Measurements from ENCODE around the gene OR7D2. TPM values are rescaled to one million over a fixed set of nuclear protein-coding genes. Genes with fewer than 3 reads are reported as not detected.

The OR7D2 gene
- total RNA-seq, 1 donor from 2014 or later: 1.4 TPM

GRCh38 chr19:9166846-9167245 lies 11.9 kb upstream of the OR7D2 start:
- Histone ChIP-seq H3K79me2 (ENCODE audit: low read depth) (no peaks in the 10 kb centered on the region), H3K4me1 (no peaks in the 10 kb centered on the region), H3F3A (ENCODE audit: low read depth) (no peaks in the 10 kb centered on the region), H4K20me1 (ENCODE audit: low read depth) (no peaks in the 10 kb centered on the region), H3K4me2 (no peak overlapping the region), H2AFZ (replicated peaks) (no peak overlapping the region), H3K36me3 (peaks cover 13% of the 10 kb centered on the region), H3K4me3 (no peak overlapping the region), H3K27me3 (no peaks in the 10 kb centered on the region), H3K27ac (no peak overlapping the region), H3K9me3 (ENCODE audit: low read depth) (no peaks in the 10 kb centered on the region), H3K9ac (no peak overlapping the region)
- H3K36me3 Mint-ChIP-seq: peaks cover 34% of the 10 kb centered on the region
- peaks cover 21% of the 10 kb centered on the region for H3K9me3 Mint-ChIP-seq
- no peaks in the 10 kb centered on the region for H3K4me1 Mint-ChIP-seq
- no peak for DNase-seq (ENCODE audit: low spot score)
- no peak for TF ChIP-seq EZH2phosphoT487 (IDR thresholded peaks at IDR 0.05)
- no peak for TF ChIP-seq CTCF (IDR thresholded peaks at IDR 0.05)
- no peak for TF ChIP-seq EZH2 (IDR thresholded peaks at IDR 0.05)
- H3K4me3 Mint-ChIP-seq: no peak overlapping the region
- no peak overlapping the region for H3K27ac Mint-ChIP-seq
- H3K27me3 Mint-ChIP-seq (ENCODE audit: insufficient read depth, low read depth): peaks cover 5% of the 10 kb centered on the region

GRCh38 chr19:9171393-9171991 lies 7.3 kb upstream of the OR7D2 start:
- no peak overlapping the region for H3K27ac ChIP-seq
- H3K4me3 Mint-ChIP-seq: no peak overlapping the region
- TF ChIP-seq EZH2 (IDR thresholded peaks at IDR 0.05): no peak
- no peak for TF ChIP-seq CTCF (IDR thresholded peaks at IDR 0.05)
- no peak for TF ChIP-seq EZH2phosphoT487 (IDR thresholded peaks at IDR 0.05)
- H3K4me3 ChIP-seq: no peak overlapping the region
- H3K4me1 ChIP-seq: no peaks in the 10 kb centered on the region
- H3K27me3 Mint-ChIP-seq (ENCODE audit: insufficient read depth, low read depth): peaks cover 3% of the 10 kb centered on the region
- no peak overlapping the region for H3K27ac Mint-ChIP-seq
- no peaks in the 10 kb centered on the region for H3K36me3 ChIP-seq
- H2AFZ ChIP-seq (replicated peaks): no peak overlapping the region
- H3K9me3 Mint-ChIP-seq: peaks cover 20% of the 10 kb centered on the region
- no peaks in the 10 kb centered on the region for H4K20me1 ChIP-seq (ENCODE audit: low read depth)
- H3K9ac ChIP-seq: no peak overlapping the region
- peaks cover 14% of the 10 kb centered on the region for H3K36me3 Mint-ChIP-seq
- H3K4me2 ChIP-seq: no peak overlapping the region
- no peaks in the 10 kb centered on the region for H3K27me3 ChIP-seq
- no peaks in the 10 kb centered on the region for H3K79me2 ChIP-seq (ENCODE audit: low read depth)
- no peak for DNase-seq (ENCODE audit: low spot score)
- no peaks in the 10 kb centered on the region for H3F3A ChIP-seq (ENCODE audit: low read depth)
- H3K4me1 Mint-ChIP-seq: no peaks in the 10 kb centered on the region
- H3K9me3 ChIP-seq (ENCODE audit: low read depth): no peaks in the 10 kb centered on the region

- Histone ChIP-seq H3K79me2 (ENCODE audit: low read depth) (no peaks in the 10 kb centered on the region), H3K4me2 (no peak overlapping the region), H3K27me3 (no peaks in the 10 kb centered on the region), H3K9me3 (ENCODE audit: low read depth) (no peaks in the 10 kb centered on the region), H3K9ac (no peak overlapping the region), H3F3A (ENCODE audit: low read depth) (no peaks in the 10 kb centered on the region), H4K20me1 (ENCODE audit: low read depth) (no peaks in the 10 kb centered on the region), H3K4me1 (no peaks in the 10 kb centered on the region), H2AFZ (replicated peaks) (no peak overlapping the region), H3K27ac (no peak overlapping the region), H3K4me3 (no peak overlapping the region), H3K36me3 (no peaks in the 10 kb centered on the region)
- H3K27me3 Mint-ChIP-seq (ENCODE audit: insufficient read depth, low read depth): peaks cover 2% of the 10 kb centered on the region
- H3K27ac Mint-ChIP-seq: no peak overlapping the region
- no peaks in the 10 kb centered on the region for H3K4me1 Mint-ChIP-seq
- H3K9me3 Mint-ChIP-seq: peaks cover 18% of the 10 kb centered on the region
- DNase-seq (ENCODE audit: low spot score): no peak
- H3K4me3 Mint-ChIP-seq: no peak overlapping the region
- peaks cover 13% of the 10 kb centered on the region for H3K36me3 Mint-ChIP-seq
- TF ChIP-seq CTCF (IDR thresholded peaks at IDR 0.05) (no peak), EZH2phosphoT487 (IDR thresholded peaks at IDR 0.05) (no peak), EZH2 (IDR thresholded peaks at IDR 0.05) (no peak)
These were observed 3.5 kb upstream of the OR7D2 start for GRCh38 chr19:9175326-9175725.
